DOHH2 (cell line): Measurements from ENCODE around the gene GRIPAP1.

Source experiments
- H3F3A ChIP-seq: fragments of 200-600 bp; sonication (generic), shearing (Covaris generic); 2 replicates; pipeline ENCODE4 v1.6.0; 2016; ENCODE audit warnings: antibody characterized with exemption, mild to moderate bottlenecking; ENCODE audit not compliant: control insufficient read depth, insufficient read depth
- H3K27ac ChIP-seq: fragments of 200-600 bp; sonication (generic); 2 replicates; pipeline ENCODE4 v1.5.1; 2014; ENCODE audit warnings: low read depth, mild to moderate bottlenecking, low read length, moderate library complexity
- H3K27me3 ChIP-seq: fragments of 200-600 bp; sonication (generic); 2 replicates; pipeline ENCODE4 v1.6.1; 2014; ENCODE audit warnings: mild to moderate bottlenecking, low read length, mixed read lengths; ENCODE audit not compliant: control insufficient read depth
- H3K36me3 ChIP-seq: fragments of 200-600 bp; sonication (generic); 2 replicates; pipeline ENCODE4 v1.6.1; 2014; ENCODE audit warnings: mild to moderate bottlenecking, low read length, moderate library complexity, mixed read lengths; ENCODE audit not compliant: control insufficient read depth
- H3K4me1 ChIP-seq: fragments of 200-600 bp; sonication (generic); 2 replicates; pipeline ENCODE4 v1.6.1; 2014; ENCODE audit warnings: mild to moderate bottlenecking, low read length, mixed read lengths; ENCODE audit not compliant: control insufficient read depth
- H3K4me2 ChIP-seq: fragments of 200-600 bp; sonication (generic); 2 replicates; pipeline ENCODE4 v1.6.0; 2014; ENCODE audit warnings: mild to moderate bottlenecking, low read length, moderate library complexity
- H3K4me3 ChIP-seq: fragments of 200-600 bp; sonication (generic); 2 replicates; pipeline ENCODE4 v1.5.1; 2014; ENCODE audit warnings: mild to moderate bottlenecking, low read length, mixed read lengths
- H3K79me2 ChIP-seq: fragments of 200-600 bp; sonication (generic); 2 replicates; pipeline ENCODE4 v1.6.1; 2014; ENCODE audit warnings: mild to moderate bottlenecking, low read length, mixed read lengths; ENCODE audit not compliant: control insufficient read depth
- H3K9me2 ChIP-seq: fragments of 200-600 bp; sonication (generic); replicated peaks from 2 replicates; pipeline ENCODE4 v1.6.1; 2014; ENCODE audit warnings: mild to moderate bottlenecking, low read length, mixed read lengths; ENCODE audit not compliant: control insufficient read depth
- H3K9me3 ChIP-seq: fragments of 200-600 bp; sonication (generic); 2 replicates; pipeline ENCODE4 v1.6.1; 2014; ENCODE audit warnings: antibody characterized with exemption, low read length, mixed read lengths; ENCODE audit not compliant: control insufficient read depth, insufficient read depth
- H4K20me1 ChIP-seq: fragments of 200-600 bp; sonication (generic); 2 replicates; pipeline ENCODE4 v1.6.0; 2014; ENCODE audit warnings: low read depth, mild to moderate bottlenecking, antibody characterized with exemption, low read length, moderate library complexity; ENCODE audit not compliant: control insufficient read depth, insufficient read depth
- EZH2phosphoT487 ChIP-seq: fragments of 200-600 bp; sonication (generic); IDR thresholded peaks from 2 replicates; pipeline ENCODE4 v1.6.1; 2017; ENCODE audit warnings: borderline replicate concordance, mild to moderate bottlenecking, antibody characterized with exemption, low read length, moderate library complexity, mixed read lengths
- TF ChIP-seq, protein P1 (sequence below): fragments of 200-600 bp; sonication (generic); IDR thresholded peaks from one replicate; pipeline ENCODE4 v1.5.1; 2014; ENCODE audit warnings: antibody characterized with exemption, mild to moderate bottlenecking, low read depth, low read length; ENCODE audit not compliant: poor library complexity, severe bottlenecking

GRIPAP1 gene

DNA sequence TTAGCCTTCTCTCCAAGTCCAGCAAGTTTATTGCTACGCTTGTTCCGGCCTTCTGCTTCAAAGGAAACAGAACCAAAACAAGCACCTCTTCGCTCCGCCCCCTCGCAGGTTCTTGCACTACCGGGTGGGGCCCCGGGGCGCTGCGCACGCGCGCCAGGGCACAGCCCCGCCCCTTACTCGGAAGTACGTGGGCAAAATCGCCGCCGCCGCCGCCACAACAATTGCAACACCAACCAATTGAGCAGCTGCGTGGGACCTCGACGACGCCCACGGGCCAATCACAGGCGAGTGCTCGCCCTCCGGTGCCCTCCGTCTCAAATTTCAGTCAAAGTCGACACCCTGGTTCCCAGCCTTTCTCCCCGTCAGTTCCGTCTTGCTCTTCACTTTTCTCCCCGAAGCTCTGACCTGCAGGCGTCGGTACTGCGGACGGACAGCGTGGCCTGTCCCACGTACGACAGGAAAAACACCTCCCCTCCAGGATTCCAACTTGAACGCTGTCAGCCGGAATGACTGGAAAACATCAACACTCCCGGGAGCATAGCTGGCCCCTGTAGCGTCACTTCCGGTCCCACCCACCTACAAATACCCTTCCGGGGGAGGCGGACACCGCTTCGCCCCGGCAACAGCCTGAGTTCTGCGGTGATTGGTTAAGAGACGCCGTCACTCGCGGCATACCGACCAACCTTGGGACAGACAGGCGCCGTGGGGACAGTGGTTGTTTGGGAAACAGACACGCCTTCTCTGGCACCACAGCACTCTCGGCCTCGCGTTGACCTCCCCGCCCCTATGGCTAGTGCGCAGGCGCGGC lies 44.0 kb downstream of the GRIPAP1 start:
- TF ChIP-seq, protein P1, sequence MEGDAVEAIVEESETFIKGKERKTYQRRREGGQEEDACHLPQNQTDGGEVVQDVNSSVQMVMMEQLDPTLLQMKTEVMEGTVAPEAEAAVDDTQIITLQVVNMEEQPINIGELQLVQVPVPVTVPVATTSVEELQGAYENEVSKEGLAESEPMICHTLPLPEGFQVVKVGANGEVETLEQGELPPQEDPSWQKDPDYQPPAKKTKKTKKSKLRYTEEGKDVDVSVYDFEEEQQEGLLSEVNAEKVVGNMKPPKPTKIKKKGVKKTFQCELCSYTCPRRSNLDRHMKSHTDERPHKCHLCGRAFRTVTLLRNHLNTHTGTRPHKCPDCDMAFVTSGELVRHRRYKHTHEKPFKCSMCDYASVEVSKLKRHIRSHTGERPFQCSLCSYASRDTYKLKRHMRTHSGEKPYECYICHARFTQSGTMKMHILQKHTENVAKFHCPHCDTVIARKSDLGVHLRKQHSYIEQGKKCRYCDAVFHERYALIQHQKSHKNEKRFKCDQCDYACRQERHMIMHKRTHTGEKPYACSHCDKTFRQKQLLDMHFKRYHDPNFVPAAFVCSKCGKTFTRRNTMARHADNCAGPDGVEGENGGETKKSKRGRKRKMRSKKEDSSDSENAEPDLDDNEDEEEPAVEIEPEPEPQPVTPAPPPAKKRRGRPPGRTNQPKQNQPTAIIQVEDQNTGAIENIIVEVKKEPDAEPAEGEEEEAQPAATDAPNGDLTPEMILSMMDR, result no peak
- TF ChIP-seq EZH2phosphoT487, result no peak
- no peaks in the 10 kb centered on the region for H3K9me3 ChIP-seq
- H3K27ac ChIP-seq, result peak overlapping the region; percentile 86
- H3K9me2 ChIP-seq, result no peaks in the 10 kb centered on the region
- H3K36me3 ChIP-seq, result peaks cover 29% of the 10 kb centered on the region
- no peaks in the 10 kb centered on the region for H3K27me3 ChIP-seq
- peak overlapping the region; percentile 85 for H3K4me2 ChIP-seq
- H4K20me1 ChIP-seq, result no peaks in the 10 kb centered on the region
- H3K4me3 ChIP-seq, result peak overlapping the region; percentile 91
- H3K79me2 ChIP-seq, result peaks cover 59% of the 10 kb centered on the region
- H3K4me1 ChIP-seq, result peaks cover 57% of the 10 kb centered on the region
- no peaks in the 10 kb centered on the region; the same call in 1 of the 2 replicates for H3F3A ChIP-seq

DNA sequence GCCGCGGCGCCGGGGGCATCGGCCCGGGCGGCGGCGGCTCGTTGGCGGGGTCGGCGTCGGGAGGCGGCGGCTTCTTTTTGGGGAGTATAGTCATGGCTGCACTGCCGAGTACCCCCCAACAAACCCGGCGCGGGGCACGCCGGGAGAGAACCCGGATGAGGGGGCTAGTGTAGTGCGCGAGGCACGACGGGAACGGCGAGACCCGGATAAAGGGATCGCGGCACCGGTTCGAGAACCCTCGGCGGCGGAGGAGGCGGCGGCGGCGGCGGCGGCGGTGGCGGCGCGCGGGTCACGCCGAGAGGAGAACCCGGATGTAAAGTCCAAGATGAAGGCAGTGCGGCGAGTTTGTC lies 44.6 kb downstream of the GRIPAP1 start, which contains the start of gene OTUD5:
Gene OTUD5, minus strand, starts transcription at position 131 of the 350 bp plus-strand sequence. Its CDS starts 37 bp downstream, at position 94.
- Histone ChIP-seq H4K20me1 (no peaks in the 10 kb centered on the region), H3K4me3 (peak within 1 kb of the TSS; percentile 91), H3K27ac (peak within 1 kb of the TSS; percentile 86), H3K9me3 (no peaks in the 10 kb centered on the region), H3K4me1 (peaks cover 53% of the 10 kb centered on the region), H3K27me3 (no peaks in the 10 kb centered on the region), H3F3A (no peaks in the 10 kb centered on the region; the same call in 1 of the 2 replicates), H3K9me2 (no peaks in the 10 kb centered on the region), H3K36me3 (peaks cover 31% of the 10 kb centered on the region), H3K79me2 (peaks cover 63% of the 10 kb centered on the region), H3K4me2 (peak within 1 kb of the TSS; percentile 85)
- TF ChIP-seq, protein P1, result no peak
- no peak for TF ChIP-seq EZH2phosphoT487

DNA sequence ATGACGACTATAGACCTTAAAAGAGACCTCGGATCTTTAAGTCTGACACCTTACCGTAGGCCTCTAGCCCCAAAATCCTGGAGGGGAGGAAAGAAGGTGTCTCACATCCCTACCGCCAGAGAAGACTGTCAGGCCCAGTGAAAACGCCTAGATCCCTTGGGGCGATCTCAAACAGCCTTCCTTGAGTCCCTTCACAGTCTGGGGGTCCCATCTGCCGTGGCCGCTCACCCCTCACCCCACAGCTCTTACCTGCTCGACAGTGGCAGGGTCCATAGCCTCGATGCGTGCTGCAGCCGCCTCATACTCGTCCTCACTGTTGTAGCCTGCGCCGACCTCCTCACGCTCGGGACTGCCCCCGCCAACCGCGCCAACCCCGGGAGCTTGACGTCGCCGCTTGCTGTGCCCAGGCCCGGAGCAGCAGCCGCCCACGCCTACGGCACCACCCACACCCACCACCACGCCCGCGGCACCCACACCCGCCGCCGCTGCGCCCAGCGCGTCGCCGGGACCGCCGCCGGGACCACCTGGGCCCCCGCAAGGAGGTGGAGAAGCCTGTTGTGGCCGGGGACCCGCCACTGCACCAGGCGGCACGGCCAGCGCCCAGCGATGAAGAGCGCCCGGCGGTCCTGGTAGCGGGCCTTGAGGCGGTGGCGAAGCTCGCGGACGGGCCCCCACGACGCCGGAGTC lies 45.2 kb downstream of the GRIPAP1 start:
- peak overlapping the region; percentile 82 for H3K4me2 ChIP-seq
- H3K36me3 ChIP-seq, result peaks cover 31% of the 10 kb centered on the region
- TF ChIP-seq, protein P1, result no peak
- TF ChIP-seq EZH2phosphoT487, result no peak
- H3K4me1 ChIP-seq, result peaks cover 48% of the 10 kb centered on the region
- H4K20me1 ChIP-seq, result no peaks in the 10 kb centered on the region
- H3K4me3 ChIP-seq, result peak overlapping the region; percentile 91
- no peaks in the 10 kb centered on the region for H3K9me3 ChIP-seq
- peaks cover 67% of the 10 kb centered on the region for H3K79me2 ChIP-seq
- no peaks in the 10 kb centered on the region for H3K27me3 ChIP-seq
- no peaks in the 10 kb centered on the region; the same call in 1 of the 2 replicates for H3F3A ChIP-seq
- no peaks in the 10 kb centered on the region for H3K9me2 ChIP-seq
- H3K27ac ChIP-seq, result peak overlapping the region; percentile 21; the same call in 1 of the 2 replicates
